Stimulated activated CD4-positive, alpha-beta T cell treated with anti-CD3 and anti-CD28 coated beads, Interleukin-4, amount 100 ng/mL, for 48 hours (primary cell): ENCODE measurements around the gene FBLN7.
"Not testable (repeated sequence)": the region's sequence is repeated elsewhere in the genome, so short reads cannot be mapped to it uniquely, and the experiment has no call there.

Experiments used
- DNase-seq, 2 donors: peaks; one replicate each; pipeline ENCODE4 v3.0.0-alpha.2; 2020; ENCODE audit warnings: low read depth in 2 of 2

FBLN7 gene

DNA sequence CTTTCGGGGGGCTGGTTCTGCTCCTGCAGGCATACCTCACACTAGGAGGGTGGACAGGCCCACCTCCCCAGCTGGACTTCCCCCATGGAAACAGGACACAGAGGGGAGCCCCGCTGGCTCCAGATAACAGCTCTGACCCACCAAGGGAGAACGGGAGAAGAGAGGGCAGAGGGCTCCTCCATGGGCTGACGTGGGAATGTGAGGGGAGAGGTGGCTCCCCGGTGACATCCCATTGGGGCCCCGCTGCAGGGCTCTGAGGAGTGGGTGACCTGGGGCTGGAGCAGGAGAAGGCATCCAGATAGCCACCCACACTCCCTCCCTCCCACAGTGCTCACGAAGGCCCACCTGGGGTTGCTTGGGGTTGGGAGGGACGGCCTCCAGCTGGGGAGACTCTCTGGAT is 45.9 kb downstream of the FBLN7 start:
- no peak for DNase-seq

DNA sequence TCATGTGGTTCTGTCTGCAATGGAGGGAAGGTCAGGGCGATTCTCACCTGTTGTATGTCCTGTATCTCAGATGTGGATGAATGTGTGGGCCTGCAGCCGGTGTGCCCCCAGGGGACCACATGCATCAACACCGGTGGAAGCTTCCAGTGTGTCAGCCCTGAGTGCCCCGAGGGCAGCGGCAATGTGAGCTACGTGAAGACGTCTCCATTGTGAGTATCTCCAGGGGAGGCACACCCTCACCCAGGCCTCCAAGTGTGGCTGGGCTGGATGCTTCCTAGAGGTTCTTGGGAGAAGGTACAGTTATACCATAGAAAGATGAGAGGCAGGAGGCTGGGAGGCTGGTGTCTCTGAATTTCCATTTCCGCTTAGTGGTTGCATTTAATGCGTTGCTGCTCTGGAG is 46.9 kb downstream of the FBLN7 start:
- DNase-seq: no peak

DNA sequence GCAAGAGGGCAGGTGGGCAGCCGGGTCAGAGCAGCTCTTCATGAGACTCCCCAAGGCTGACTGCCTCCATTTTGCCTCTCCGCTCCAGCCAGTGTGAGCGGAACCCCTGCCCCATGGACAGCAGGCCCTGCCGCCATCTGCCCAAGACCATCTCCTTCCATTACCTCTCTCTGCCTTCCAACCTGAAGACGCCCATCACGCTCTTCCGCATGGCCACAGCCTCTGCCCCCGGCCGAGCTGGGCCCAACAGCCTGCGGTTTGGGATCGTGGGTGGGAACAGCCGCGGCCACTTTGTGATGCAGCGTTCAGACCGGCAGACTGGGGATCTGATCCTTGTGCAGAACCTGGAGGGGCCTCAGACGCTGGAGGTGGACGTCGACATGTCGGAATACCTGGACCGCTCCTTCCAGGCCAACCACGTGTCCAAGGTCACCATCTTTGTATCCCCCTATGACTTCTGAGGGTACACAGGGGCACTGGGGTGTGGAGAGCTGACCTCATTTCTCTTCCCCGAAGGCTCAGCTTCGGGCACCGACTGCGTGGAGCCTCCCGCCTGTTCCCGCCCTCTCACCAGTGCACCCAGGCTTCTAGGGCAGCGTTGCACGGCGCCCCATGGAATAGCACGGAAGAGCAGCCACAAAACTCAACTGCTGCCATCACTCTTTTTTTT is 49.0 kb downstream of the FBLN7 start:
- DNase-seq: no peak

DNA sequence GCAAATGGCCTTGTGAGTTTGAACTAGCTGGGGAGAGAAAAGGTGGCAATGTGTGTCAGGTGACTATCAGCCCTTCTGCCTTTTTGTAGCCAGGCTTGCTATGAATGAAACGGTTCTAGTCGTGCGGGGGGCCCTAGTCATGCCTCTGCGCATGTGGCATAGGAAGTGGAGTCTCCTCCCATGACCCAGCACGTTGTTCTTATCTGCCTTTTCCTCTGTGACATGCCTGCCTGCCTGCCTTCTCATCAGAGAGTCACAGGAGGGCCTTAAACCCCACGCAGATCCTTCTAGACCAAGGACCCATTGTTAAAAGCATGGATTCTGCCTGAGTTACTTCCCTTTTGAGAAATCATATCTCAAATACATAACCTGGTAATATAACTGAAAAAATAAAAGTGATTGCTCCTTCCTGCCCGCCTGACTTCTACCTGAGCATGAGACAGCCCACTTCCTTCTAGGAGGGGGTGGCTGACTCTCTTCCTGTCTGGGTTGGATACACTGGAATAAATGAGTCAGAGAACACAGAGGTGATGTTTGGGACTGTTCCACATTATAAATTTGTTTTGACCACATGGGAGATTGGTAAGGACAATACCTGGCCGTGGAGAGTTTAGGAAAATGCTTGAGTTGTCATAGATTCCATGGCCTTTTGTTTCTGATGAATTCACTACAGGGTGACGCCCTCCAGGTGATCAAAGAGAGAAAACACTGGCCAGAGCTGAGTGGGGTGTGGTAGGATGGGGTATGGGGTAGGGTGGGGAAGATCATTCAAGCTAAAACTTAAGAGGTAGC is 49.8 kb downstream of the FBLN7 start:
- DNase-seq: peak; percentile 66 to 72

DNA sequence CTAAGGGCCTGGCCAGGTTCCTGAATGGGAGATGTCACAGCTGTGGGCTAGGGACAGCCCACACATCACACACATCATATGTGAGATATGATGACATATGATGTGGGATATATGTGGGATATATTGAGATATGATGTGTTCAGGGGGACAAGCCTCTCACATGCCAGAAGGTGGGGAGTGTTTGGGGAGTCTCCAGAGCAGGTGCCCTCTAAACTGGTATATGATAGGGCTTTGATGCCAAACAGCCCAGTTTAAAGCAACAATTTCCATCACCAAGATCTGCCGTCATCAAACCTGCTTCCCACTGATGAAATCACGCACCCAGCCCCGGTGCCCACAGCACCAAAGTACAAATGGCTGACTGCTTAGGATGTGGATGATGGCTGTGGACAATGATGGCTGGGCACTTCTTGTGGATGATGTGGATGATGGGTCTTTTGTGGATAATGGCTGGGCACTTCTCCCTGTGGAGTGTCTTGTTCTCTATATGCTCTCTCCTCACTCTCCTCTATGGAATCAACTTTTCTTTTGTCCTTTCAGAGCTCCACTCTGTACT is 50.9 kb downstream of the FBLN7 start:
- no peak for DNase-seq

DNA sequence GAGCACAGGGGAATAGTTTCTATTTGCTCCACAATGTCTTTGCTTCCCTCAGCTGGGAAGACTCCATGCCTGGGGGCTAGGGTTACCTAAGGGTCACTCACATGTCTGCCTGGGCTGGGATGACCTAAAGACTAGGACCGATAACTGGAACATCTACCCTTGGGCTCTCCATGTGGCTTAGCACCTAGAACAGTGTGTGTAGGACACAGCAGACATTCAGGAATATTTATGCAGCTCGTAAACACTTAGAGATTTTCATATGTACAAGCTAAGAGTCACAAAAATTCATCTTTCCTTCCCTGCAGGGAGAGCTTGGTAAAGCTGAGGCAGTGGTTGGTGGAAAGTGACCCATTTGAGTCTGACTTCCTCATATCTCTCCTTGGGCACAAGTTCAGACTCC is 55.8 kb downstream of the FBLN7 start:
- no peak for DNase-seq

DNA sequence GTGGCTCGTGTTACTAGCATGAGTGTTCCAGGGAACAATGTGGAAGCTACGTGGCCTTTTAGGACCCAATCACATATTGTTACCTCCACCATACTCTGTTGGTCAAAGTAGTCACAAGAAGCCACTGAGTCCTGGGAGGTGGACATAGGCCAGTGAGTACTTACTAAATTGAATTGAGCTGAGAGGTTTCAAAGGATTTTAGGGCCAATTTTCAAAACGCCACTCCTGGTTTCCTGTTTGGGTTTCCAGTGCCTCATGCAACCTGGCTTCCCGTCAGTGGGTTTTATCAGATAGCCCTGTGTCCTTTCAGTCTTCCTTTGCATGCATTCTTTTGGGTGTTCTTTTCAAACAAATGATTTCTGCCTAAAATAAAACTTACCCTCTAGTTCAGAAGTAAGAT is 56.3 kb downstream of the FBLN7 start:
- no peak for DNase-seq

DNA sequence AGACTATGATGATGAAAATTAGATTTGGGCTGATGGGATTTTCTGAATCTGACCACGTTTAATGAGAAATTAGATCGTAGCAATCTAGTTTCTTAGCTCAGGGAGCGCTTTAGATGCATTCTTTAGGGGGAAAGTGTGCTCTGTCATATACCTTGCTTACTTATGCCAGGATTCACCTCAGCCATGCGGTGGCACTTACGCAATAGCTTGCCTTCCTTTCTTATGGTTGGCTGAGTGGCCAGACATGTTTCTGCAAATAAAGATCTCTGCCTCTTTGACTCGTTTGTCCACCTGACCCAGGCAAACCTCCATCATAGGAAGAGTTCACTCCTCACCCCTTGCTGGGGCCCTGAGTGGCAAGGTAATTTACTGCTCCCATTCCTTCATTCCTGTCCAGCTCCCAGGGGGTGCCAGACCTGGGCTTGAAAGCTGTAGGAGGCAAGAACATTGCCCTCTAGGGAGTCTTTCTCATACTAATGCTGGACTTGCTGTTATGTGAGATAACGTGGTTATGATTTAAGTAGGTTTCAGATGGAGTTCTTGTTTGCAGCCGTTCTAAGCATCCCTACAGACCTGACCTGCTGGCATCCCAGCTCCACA is 57.1 kb downstream of the FBLN7 start:
- DNase-seq: no peak

DNA sequence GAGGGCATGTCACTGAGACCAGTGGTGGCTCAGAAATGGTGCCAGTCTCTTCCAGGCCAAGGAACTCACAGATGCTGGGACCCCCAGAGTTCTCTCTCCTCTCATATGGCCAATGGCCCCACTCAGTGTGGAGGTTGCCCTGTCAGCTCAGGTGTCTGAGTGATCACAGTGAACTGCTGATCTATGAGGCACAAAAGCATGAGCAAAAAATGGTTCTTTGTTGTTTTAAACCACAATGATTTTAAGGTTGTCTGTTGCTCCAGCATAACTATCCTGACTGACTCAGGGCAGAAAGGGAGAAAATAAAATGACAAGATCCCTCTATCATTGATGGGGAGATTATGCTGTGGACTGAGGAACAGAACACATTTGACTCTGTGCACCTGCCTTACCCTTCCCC is 57.8 kb downstream of the FBLN7 start:
- DNase-seq: no peak

DNA sequence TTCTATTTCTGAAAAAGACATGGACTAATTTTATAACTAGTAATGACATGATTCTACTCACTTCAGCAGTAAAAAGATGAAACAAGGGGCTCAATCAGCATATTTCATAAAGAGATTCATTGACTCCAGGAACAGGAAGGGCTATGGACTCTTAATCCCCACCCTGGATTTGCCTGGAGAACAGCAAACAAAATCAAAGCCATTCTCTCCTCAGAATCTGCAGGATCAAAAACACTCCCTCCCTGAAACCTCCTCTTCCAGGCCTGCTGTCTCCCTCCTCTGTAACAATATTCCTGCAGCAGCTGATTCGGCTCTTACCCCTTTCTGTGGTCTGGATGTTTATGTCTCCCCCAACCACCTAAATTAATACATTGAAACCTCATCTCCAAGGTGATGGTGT is 59.7 kb downstream of the FBLN7 start:
- DNase-seq: no peak

DNA sequence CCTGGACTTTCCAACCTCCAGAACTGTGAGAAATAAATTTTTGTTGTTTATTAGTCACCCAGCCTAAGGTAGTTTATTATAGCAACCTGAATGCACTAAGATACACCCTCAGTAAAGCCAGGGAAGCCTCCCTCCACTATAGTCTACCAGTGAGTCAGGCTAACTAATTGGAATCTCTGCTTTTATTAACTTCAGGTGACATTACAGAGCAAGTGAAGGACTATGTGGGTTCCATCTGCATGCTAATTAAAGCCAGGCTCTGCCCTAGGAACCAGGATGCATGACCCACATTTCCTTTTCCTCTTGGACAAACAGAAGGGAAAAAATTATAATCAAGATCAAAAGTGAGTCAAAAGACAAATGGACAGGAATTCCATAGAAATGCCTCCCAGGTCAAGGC is 60.6 kb downstream of the FBLN7 start:
- DNase-seq: no peak

DNA sequence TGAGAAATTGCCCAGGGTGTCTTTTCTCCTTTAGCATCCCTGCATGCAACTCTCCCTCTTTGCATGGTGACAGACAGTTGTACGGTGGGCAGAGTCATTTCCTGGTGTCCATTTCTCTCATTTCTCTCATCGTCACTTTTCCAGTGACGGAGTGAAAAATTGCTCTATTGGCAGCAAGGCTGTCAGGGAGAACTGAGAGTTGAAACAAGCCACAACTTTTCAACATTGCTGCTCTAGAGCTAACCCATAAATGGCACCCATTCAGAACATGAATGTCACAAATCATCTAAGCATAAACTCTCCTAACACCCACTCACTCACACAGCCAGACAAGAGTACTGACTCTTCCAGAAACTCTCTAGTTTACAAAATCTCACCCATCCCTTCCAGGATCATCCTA is 61.0 kb downstream of the FBLN7 start:
- no peak for DNase-seq

DNA sequence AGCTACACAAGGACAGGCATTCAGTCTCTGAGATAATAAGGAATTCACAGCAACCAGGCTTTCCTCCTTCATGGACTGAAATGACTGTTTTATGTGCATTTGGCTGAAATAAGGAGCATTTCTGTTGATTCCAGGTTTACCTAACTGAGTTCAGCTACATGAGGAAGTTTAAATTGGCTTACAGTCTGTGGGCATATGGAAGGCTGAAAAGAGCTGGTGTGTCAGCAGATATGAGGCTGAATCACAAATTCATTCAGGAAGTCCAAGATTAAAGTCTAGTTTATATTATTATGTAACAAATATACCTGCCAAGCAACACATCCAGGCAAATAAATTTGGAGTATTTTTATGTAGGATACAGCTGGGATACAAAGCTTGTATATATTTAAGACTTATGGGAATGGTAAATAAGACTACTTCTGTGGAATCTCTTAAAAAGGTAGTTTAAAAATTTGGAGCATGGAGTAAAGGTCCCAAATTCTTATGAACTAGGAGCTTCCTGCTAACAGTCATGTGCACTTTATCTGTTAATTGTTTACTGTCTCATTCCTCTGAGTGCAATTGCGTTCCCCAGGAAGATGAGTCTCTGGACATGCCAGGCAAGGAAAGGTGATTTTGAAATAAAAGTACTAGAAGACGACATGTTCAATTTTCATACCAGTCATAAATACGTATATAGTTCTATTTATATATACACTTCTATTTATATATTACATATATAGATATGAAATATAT is 63.7 kb downstream of the FBLN7 start:
- DNase-seq: no peak

DNA sequence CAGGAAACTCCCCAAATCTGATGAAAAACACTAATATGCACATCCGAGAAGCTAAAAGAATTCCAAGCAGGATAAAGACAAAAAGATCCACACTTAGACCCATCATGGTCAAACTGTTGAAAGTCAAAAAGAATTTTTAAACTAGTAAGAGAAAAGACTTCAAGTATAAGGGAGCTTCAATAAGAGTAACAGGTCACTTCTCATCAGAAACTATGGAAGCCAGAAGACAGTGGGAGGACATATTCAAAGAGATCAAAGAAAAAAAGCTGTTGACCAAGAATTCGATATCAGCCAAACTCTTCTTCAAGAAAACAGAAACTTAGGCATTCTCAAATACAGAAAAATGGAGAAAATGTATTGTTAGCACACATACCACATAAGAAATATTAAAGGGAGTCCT is 66.2 kb downstream of the FBLN7 start:
- DNase-seq: no peak

DNA sequence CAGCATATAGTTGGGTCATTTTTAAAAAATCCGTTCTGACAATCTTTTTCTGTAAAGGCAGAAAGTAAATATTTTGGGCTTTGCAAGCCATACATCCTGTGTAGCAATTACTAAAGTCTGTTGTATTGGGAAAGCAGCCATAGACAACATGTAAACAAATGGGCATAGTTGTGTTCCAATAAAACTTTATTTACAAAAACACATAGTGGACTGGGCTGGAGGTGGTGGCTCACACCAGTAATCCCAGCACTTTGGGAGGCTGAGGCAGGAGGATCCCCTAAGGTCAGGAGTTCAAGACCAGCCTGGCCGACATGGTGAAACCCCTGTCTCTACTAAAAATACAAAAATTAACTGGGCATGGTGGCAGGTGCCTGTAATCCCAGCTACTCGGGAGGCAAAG is 69.7 kb downstream of the FBLN7 start:
- DNase-seq: not testable (repeated sequence)

DNA sequence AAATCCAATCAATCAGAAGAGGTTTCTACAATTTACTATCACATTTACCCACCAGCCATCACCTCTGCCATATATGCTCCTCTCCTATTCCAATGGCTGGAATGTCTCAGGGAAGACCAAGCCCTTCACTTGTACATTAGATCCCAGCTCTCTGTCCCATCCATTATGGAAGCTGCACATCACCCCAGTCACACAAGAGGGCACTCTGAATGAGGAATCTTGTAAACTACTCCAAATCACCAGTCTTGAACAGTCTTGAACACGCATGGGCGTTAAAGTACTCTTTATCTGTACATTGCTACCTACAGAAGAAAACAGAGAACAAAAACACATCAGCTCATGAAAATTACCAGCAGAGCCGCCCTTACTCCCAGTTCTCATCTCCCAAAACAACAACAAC is 78.0 kb downstream of the FBLN7 start:
- DNase-seq: no peak

DNA sequence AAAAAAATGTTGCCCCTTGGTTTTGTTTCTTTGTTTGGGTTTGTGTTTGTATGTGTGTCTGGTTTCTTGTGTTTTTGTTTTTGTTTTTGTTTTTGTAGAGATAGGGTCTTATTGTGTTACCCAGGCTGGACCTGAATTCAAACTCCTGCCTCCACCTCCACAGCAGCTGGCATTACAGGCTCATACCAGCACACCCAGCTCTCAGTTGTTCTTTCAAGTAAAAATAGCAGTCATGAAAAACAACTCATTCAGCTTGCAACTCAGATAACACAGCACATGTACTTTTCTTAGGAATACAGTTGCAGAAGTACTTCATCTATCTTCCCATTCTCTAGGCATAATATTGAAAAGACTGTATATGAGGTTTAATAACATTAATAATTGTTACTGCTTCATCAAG is 79.7 kb downstream of the FBLN7 start:
- DNase-seq: no peak

DNA sequence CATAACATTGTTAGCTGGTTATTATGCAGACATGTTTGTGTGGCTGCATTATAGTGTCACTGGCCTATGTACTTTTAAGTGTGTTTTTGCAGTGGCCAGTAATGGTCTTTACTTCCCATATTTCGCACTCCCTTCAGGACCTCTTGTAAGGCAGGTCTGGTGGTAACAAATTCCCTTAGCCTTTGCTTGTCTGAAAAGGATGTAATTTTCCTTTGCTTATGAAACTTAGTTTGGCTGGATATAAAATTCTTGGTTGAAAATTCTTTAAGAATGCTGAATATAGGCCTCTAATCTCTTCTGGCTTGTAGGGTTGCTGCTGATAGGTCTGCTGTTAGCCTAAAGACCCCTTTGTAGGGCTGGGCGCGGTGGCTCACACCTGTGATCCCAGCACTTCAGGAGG is 82.0 kb downstream of the FBLN7 start:
- no peak for DNase-seq

DNA sequence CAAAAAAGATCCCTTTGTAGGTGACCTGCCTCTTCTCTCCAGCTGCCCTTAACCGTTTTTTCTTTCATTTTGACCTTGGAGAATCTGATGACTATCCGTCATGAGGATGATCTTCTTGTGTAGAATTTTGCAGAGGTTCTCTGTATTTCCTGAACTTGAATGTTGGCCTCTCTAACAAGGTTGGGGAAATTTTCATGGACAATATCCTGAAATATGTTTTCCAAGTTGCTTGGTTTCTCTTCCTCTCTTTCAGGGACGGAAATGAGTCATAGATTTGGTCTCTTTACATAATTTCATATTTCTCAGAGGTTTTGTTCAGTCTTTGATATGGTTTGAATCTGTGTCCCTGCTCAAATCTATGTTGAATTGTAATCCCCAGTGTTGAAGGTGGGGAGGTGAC is 82.6 kb downstream of the FBLN7 start:
- DNase-seq: no peak

DNA sequence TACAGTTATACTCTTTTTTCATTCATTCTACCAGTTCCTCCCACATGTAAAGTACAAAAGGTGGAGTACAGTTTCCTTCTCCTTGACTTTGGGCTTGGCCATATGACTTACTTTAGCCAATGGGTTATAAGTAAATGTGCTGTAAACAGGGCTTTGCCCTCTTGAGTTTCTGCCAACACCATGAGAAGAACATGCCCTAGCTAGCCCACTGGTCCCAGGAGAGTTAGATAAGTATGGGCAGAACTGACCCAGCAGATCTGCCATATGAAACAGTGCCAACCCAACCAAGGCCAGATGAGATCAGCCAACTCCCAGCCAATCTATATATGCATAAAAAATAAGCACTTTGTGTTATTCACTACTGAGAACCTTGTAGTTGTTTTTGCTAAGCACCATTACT is 91.2 kb downstream of the FBLN7 start:
- DNase-seq: no peak

DNA sequence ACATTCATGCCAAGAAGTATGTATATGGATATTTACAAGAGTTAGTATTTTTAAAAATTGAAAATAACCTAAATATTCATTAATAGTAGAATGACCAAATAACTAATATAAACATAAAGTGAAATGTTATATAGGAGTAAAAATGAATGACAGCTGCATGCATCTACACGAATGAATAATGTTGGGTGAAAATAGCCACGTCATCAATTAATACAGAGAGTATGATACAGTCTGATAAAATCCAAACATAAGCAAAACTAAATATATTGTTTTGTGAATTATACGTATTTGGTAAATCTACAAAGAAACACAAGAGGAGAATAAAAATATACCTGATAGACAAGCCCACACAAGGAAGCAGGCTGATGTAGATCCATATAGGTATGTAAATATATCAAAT is 92.2 kb downstream of the FBLN7 start:
- no peak for DNase-seq
